Small intestine (tissue), 7 donors: ENCODE results near the gene STK38L. TPM values are rescaled to one million over a fixed set of nuclear protein-coding genes. Genes with fewer than 3 reads are reported as not detected.

Source experiments
- DNase-seq, 2 donors: peaks; one replicate each; pipeline versions ENCODE4 v3.0.0 to v3.0.0-alpha.2; 2013
- FAIRE-seq: peaks from 2 replicates; lab custom pipeline; 2012; peaks lifted over from hg19 to GRCh38; lab: Jason Lieb, UNC
- H3K27ac ChIP-seq, 3 donors: one replicate each; pipeline ENCODE4 v1.5.1; 2013; ENCODE audit warnings: low read length in 2 of 3, mild to moderate bottlenecking in 2 of 3, control low read depth in 1 of 3, inconsistent platforms in 1 of 3, low read depth in 1 of 3, moderate library complexity in 1 of 3
- H3K27me3 ChIP-seq, 3 donors: one replicate each; pipeline ENCODE4 v1.6.1; 2013; ENCODE audit warnings: low read length in 3 of 3, inconsistent platforms in 1 of 3; ENCODE audit not compliant: control insufficient read depth in 3 of 3, insufficient read depth in 3 of 3
- H3K36me3 ChIP-seq, 3 donors: one replicate each; pipeline ENCODE4 v1.6.1; 2013; ENCODE audit warnings: low read length in 3 of 3, inconsistent platforms in 1 of 3, low read depth in 1 of 3, mild to moderate bottlenecking in 1 of 3, moderate library complexity in 1 of 3; ENCODE audit not compliant: control insufficient read depth in 3 of 3, insufficient read depth in 2 of 3
- H3K4me1 ChIP-seq, 3 donors: one replicate each; pipeline ENCODE4 v1.6.1; 2013; ENCODE audit warnings: low read length in 2 of 3, inconsistent platforms in 1 of 3, low read depth in 1 of 3, mild to moderate bottlenecking in 1 of 3, moderate library complexity in 1 of 3; ENCODE audit not compliant: control insufficient read depth in 3 of 3, insufficient read depth in 2 of 3
- H3K4me3 ChIP-seq, 3 donors: one replicate each; pipeline ENCODE4 v1.5.1; 2013; ENCODE audit warnings: low read length in 3 of 3, control low read depth in 1 of 3, inconsistent platforms in 1 of 3, low read depth in 1 of 3, mild to moderate bottlenecking in 1 of 3, moderate library complexity in 1 of 3
- H3K9me3 ChIP-seq, 2 donors: one replicate each; pipeline ENCODE4 v1.6.1; 2013; ENCODE audit warnings: low read depth in 1 of 2, low read length in 1 of 2; ENCODE audit not compliant: control insufficient read depth in 2 of 2, insufficient read depth in 1 of 2
- WGBS, 3 donors: extraction: QIAGEN DNeasy Blood & Tissue Kit; methylation state at CpG; one replicate each; pipeline ENCODE4 v1.1.7; 2013; 5-methylcytosine and 5-hydroxymethylcytosine counted together
- polyA plus RNA-seq, 4 donors: library from polyadenylated mRNA; stranded (reverse) in 3 of 4; unstranded in 1 of 4; fragments of 200-250 nt in 3 of 4; fragments of 120-200 nt in 1 of 4; gene quantifications; one replicate each; pipeline versions ENCODE4 v1.2.1 to v1.2.3, GENCODE V29; 2013
- donor health status: healthy with polysubstance abuse.
- donor health status: control.
- donor health status: control.
- donor health status: Bipolar disorder and iron deficiency.
- donor health status: healthy.

Gene STK38L
- polyA plus RNA-seq, 4 donors, result 5.8 to 23.8 (median 10.6) TPM

DNA sequence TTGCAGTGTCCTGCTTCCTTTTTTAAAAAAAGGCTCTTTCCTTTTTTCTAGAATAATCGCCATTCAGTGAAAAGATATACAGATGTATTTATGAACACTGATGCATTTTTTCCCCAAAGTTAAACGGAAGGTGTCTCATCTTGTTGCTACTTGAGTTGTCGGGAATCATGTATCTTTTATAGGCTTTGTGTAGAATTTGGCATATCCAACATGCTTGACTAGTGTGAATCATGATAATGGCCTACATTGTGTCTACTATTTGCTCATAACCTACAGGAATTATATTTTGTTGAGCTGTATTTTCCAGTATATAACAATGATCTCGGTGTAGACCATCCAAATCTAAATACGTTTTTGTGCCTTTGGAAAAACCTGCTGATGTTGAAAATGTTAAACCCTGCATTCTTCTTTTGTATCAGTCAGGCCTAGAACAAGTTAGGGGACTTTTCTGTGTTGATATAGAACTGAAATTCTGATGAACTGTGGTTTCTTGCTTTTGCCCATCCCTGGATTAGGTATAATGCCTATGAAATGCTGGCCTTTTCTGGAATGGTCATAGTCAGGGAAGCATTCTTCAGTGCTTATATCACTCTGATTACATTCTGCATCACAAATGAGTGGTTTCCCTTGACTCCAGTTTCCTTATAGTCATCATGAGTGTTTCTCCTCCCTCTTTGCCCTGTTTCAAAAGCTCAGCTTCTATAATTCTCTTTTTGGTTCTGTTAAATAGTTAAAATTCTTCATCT, 99.3 kb downstream of the STK38L start:
- 87 to 94% (median 91%) methylated on average over 5 of the region's 5 CpGs for WGBS, 3 donors
- no peaks in the 10 kb centered on the region for H3K4me1 ChIP-seq
- H3K27me3 ChIP-seq, result peaks cover 0 to 1% (median 0%) of the 10 kb centered on the region in 3 donors
- H3K9me3 ChIP-seq, result no peaks in the 10 kb centered on the region
- no peak overlapping the region for H3K4me3 ChIP-seq
- no peaks in the 10 kb centered on the region for H3K36me3 ChIP-seq
- no peak overlapping the region for H3K27ac ChIP-seq
- FAIRE-seq (no peak), DNase-seq (no peak)

DNA sequence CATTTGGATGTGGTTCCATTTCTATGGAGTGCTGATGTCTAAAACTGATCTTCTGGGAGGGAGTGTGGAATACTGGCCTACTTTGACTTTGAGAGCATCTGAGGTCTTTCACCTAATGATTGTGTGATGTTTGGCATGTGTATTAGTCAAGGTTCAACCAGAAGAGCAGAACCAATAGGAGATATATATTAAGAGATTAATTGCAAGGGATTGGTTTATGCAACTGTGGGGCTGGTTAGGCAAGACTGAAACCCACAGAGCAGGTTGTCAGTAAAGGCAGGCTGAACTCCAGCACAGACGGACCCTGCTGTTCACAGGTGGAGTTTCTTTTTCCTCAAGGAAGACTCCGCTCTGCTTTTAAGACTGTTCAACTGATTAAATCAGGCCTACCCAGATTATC, 100.2 kb downstream of the STK38L start:
- no peak overlapping the region for H3K4me3 ChIP-seq
- FAIRE-seq (no peak), DNase-seq (no peak)
- peaks cover 0 to 1% (median 0%) of the 10 kb centered on the region in 3 donors for H3K27me3 ChIP-seq
- H3K27ac ChIP-seq, result no peak overlapping the region
- H3K9me3 ChIP-seq, result no peaks in the 10 kb centered on the region
- no peaks in the 10 kb centered on the region for H3K36me3 ChIP-seq
- no peaks in the 10 kb centered on the region for H3K4me1 ChIP-seq
- 62 to 80% (median 63%) methylated on average over 2 of the region's 2 CpGs for WGBS, 3 donors

DNA sequence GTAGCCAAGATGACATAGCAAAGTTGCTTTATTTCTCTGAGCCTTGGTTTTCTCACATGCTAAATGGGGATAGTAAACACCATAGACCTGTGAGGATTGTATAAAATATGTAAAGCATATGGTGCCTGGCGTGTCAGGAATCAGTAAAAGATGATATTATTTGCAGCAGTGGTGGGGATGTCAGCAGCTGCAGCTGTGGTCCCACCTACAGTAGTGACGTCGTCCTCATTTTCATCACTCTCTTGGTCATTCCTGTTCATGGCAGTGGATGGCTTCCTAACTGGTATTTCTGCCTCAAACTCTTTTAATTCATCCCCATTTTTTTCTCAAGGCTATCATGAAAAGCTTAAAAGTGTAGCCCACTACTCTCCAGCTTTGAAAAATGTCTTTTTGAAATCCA, 100.7 kb downstream of the STK38L start:
- 65 to 82% (median 73%) methylated on average over 3 of the region's 3 CpGs for WGBS, 3 donors
- DNase-seq (no peak), FAIRE-seq (no peak)
- H3K27me3 ChIP-seq, result peaks cover 0 to 1% (median 0%) of the 10 kb centered on the region in 3 donors
- H3K9me3 ChIP-seq, result no peaks in the 10 kb centered on the region
- H3K27ac ChIP-seq, result no peak overlapping the region
- H3K4me3 ChIP-seq, result no peak overlapping the region
- no peaks in the 10 kb centered on the region for H3K36me3 ChIP-seq
- H3K4me1 ChIP-seq, result no peaks in the 10 kb centered on the region

DNA sequence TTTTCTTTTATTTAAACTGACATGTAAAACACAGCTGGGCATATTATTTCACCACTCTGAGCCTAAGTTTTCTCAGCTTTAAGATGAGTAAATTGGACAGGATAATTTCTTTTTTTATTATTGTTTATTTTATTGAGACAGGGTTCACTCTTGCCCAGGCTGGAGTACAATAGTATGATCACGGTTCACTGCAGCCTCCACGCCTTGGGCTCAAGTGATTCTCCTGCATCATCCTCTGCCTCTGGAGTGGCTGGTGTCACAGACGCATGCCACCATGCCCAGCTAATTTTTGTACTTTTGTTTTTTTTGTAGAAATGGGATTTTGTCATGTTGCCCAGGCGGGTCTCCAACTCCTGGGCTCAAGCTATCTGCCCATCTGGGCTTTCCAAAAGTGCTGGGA, 101.3 kb downstream of the STK38L start:
- Histone ChIP-seq H3K27me3 (peaks cover 0 to 1% (median 0%) of the 10 kb centered on the region in 3 donors), H3K4me3 (no peak overlapping the region), H3K9me3 (no peaks in the 10 kb centered on the region), H3K36me3 (no peaks in the 10 kb centered on the region), H3K4me1 (no peaks in the 10 kb centered on the region), H3K27ac (no peak overlapping the region)
- DNase-seq (no peak), FAIRE-seq (no peak)
- 82 to 86% (median 83%) methylated on average over 4 of the region's 4 CpGs for WGBS, 3 donors

DNA sequence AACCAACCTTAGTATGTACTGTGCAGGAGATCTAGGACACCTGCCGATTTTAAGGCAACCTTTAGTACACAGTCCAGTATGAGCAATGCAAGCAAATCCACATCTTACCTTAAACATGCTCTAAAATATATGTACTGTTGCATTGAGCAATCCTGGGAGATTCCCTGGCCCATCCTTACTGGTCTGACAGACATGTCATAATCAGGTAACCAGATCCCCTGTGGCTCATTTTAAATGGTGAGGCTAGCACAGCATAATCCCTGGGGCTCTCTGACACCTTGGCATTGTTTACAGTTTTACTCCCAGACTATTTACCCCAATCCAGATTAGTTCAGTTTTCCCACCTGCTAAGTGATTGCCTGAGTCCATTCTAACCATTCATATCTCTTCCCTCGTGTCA, 103.7 kb downstream of the STK38L start:
- no peak overlapping the region for H3K27ac ChIP-seq
- H3K9me3 ChIP-seq, result no peaks in the 10 kb centered on the region
- no peaks in the 10 kb centered on the region for H3K36me3 ChIP-seq
- peaks cover 0 to 1% (median 0%) of the 10 kb centered on the region in 3 donors for H3K27me3 ChIP-seq
- WGBS, 3 donors, result 44 to 70% (median 61%) methylated on average over 2 of the region's 2 CpGs
- H3K4me1 ChIP-seq, result no peaks in the 10 kb centered on the region
- DNase-seq (no peak), FAIRE-seq (no peak)
- no peak overlapping the region for H3K4me3 ChIP-seq

DNA sequence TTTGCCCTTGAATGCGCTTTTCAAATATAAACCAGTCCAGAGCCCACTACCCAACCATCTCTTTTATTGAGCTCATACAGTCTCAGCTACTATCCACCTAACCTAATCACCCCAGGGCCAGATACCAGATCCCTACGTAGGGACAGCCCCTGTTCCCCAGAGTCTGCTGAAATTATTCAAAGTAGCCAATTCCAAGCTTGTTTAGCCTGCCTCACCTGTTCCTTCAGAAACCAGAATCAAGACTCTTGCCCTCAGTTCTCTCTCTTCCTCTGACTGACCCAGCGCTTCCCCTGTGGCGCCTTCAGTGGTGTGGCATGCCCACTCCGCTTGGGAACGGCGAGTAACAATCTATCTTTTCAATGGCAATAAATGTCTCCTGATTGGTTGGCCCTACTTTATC, 107.4 kb downstream of the STK38L start:
- no peak overlapping the region for H3K27ac ChIP-seq
- no peaks in the 10 kb centered on the region for H3K36me3 ChIP-seq
- FAIRE-seq (no peak), DNase-seq (no peak)
- H3K27me3 ChIP-seq, result no peaks in the 10 kb centered on the region
- 98 to 99% (median 98%) methylated on average over 7 of the region's 7 CpGs for WGBS, 3 donors
- no peaks in the 10 kb centered on the region for H3K9me3 ChIP-seq
- no peaks in the 10 kb centered on the region for H3K4me1 ChIP-seq
- H3K4me3 ChIP-seq, result no peak overlapping the region

DNA sequence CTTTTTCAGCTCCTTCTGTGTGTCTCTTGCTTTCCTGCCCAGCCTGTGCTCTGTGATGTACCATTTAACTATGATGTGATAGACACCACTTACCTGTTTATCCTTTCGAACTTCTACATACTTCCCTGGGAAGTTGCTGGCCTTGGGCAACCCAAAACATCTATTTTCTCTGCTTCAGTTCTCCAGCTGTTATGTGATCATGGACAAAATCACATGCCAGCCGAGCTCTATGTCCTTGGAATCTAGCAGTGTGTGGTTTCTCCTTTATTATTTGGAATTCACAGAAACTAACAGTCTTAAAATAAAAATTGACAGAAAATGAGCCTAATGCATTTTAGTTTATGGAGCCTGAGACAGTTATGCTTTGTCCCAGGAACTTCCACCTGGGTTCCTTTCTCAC, 111.4 kb downstream of the STK38L start:
- Histone ChIP-seq H3K36me3 (no peaks in the 10 kb centered on the region), H3K9me3 (no peaks in the 10 kb centered on the region), H3K4me1 (no peaks in the 10 kb centered on the region), H3K4me3 (no peak overlapping the region), H3K27me3 (no peaks in the 10 kb centered on the region), H3K27ac (no peak overlapping the region)
- 88 to 95% (median 93%) methylated on average over 2 of the region's 2 CpGs for WGBS, 3 donors
- no peak for FAIRE-seq
- DNase-seq, result no peak

DNA sequence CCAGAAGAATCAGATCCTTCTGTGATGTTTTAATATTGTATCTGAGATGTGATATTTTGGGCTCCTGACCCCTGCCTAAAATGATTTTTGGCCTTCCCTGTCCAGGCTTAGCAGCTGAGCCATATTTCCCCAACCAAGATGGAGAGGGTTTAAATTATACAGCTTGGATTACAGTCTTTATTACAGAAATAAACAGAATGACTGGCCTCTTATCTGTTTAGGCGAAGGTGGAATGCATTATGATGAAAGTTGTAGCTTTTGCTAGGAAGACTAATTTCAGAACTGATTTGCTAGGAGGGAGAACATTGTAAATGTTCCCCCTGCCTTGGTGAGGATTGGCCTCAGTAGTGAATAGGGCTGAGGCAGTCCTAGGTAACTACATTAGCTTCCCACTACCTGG, 111.9 kb downstream of the STK38L start:
- FAIRE-seq (no peak), DNase-seq (no peak)
- 61 to 72% (median 67%) methylated on average over 1 of the region's 1 CpG for WGBS, 3 donors
- H3K27ac ChIP-seq, result no peak overlapping the region
- no peaks in the 10 kb centered on the region for H3K27me3 ChIP-seq
- H3K4me3 ChIP-seq, result no peak overlapping the region
- H3K9me3 ChIP-seq, result no peaks in the 10 kb centered on the region
- H3K36me3 ChIP-seq, result no peaks in the 10 kb centered on the region
- no peaks in the 10 kb centered on the region for H3K4me1 ChIP-seq
